PC-9 (cell line): Measurements from ENCODE around the gene PDE4D. TPM values are rescaled to one million over a fixed set of nuclear protein-coding genes. Genes with fewer than 3 reads are reported as not detected.

ENCODE experiments used
- BruUV-seq: library from RNA; stranded (reverse); fragments of 400-500 nt; replicated peaks from 2 replicates; lab custom pipeline; 2021; lab: Mats Ljungman, UMichigan
- CTCF ChIA-PET: fragments of 300-600 bp; sonication (Branson Sonifier 250); formaldehyde crosslinking; loops from one replicate; lab custom pipeline; 2022; ENCODE audit warnings: antibody characterized with exemption; lab: Charles Lee
- POLR2A ChIA-PET: fragments of 300-600 bp; sonication (Branson Sonifier 250); formaldehyde crosslinking; loops from one replicate; lab custom pipeline; 2022; ENCODE audit warnings: antibody characterized with exemption; ENCODE audit not compliant: unreplicated experiment; lab: Charles Lee
- DNase-seq, 2 experiments: peaks; one replicate each; pipeline versions ENCODE4 v3.0.0 to v3.0.0-alpha.2; 2015 to 2022; ENCODE audit warnings: mixed read lengths in 1 of 2
- H2AFZ ChIP-seq: fragments of 200-600 bp; sonication (generic); 2 replicates; pipeline ENCODE4 v1.8.1; 2017; ENCODE audit warnings: antibody characterized with exemption
- H3F3A ChIP-seq: fragments of 200-600 bp; sonication (generic); 2 replicates; pipeline ENCODE4 v1.8.1; 2017; ENCODE audit warnings: antibody characterized with exemption, mild to moderate bottlenecking, low read depth; ENCODE audit not compliant: insufficient read depth
- H3K27ac ChIP-seq: fragments of 200-600 bp; sonication (generic); 2 replicates; pipeline ENCODE4 v1.6.1; 2016; ENCODE audit warnings: mixed run types
- H3K27me3 ChIP-seq: fragments of 200-600 bp; sonication (generic); 2 replicates; pipeline ENCODE4 v1.6.1; 2016; ENCODE audit warnings: low read depth, mixed run types; ENCODE audit not compliant: insufficient read depth
- H3K36me3 ChIP-seq: fragments of 200-600 bp; sonication (generic); 2 replicates; pipeline ENCODE4 v1.6.1; 2016; ENCODE audit warnings: low read depth, mixed run types
- H3K4me1 ChIP-seq: fragments of 200-600 bp; sonication (generic); replicated peaks from 2 replicates; pipeline ENCODE4 v1.6.1; 2016; ENCODE audit warnings: mixed run types; ENCODE audit not compliant: insufficient read depth
- H3K4me2 ChIP-seq: fragments of 200-600 bp; sonication (generic); 2 replicates; pipeline ENCODE4 v1.6.1; 2017; ENCODE audit warnings: mixed run types
- H3K4me3 ChIP-seq: fragments of 200-600 bp; sonication (generic); 2 replicates; pipeline ENCODE4 v1.6.1; 2016; ENCODE audit warnings: mixed run types
- H3K79me2 ChIP-seq: fragments of 200-600 bp; sonication (generic); 2 replicates; pipeline ENCODE4 v1.6.1; 2017; ENCODE audit warnings: low read depth, mixed run types
- H3K9me2 ChIP-seq: fragments of 200-600 bp; sonication (generic); 2 replicates; pipeline ENCODE4 v1.8.1; 2017; ENCODE audit warnings: mild to moderate bottlenecking; ENCODE audit not compliant: insufficient read depth
- H3K9me3 ChIP-seq: fragments of 200-600 bp; sonication (generic); 2 replicates; pipeline ENCODE4 v1.8.1; 2016; ENCODE audit warnings: low read depth; ENCODE audit not compliant: insufficient read depth
- H4K20me1 ChIP-seq: fragments of 200-600 bp; sonication (generic); 2 replicates; pipeline ENCODE4 v1.8.1; 2017; ENCODE audit not compliant: insufficient read depth
- CTCF ChIP-seq: fragments of 200-600 bp; sonication (generic); conservative IDR thresholded peaks from 2 replicates; pipeline ENCODE4 v1.6.1; 2017; ENCODE audit warnings: mixed run types, antibody characterized with exemption, mild to moderate bottlenecking, moderate library complexity
- EZH2 ChIP-seq: fragments of 200-600 bp; sonication (generic); IDR thresholded peaks from 2 replicates; pipeline ENCODE4 v1.8.0; 2017; ENCODE audit warnings: antibody characterized with exemption, low read depth
- intact Hi-C: fragments of 100-400 bp; cut with micrococcal nuclease; formaldehyde crosslinking; loops from one replicate; pipeline ENCODE4 v1.10.0; 2022; ENCODE audit not compliant: unreplicated experiment
- total RNA-seq: library from RNA; stranded (reverse); gene quantifications from 2 replicates; pipeline ENCODE4 v1.2.3, GENCODE V29; 2021

PDE4D gene
- total RNA-seq, 1 experiment from 2014 or later, result 9.8 TPM

DNA sequence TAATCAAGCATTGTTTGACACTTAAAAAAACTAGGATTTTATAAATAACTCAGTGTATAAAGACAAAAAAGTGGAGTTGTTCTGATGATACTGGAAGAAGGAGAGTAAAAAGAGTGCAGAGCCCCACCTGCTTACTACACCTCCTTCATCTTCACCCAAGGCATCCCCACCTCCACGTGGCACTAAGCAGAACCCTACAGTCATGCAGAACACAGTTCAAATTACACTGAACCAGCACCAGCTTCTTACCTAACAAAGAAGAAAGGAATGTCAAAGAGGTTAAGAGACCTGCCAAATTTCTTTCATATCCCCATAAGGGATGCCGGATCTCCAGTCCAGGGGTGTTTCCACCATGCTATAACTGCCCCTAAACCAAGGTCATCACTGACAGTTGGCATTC is 55.5 kb downstream of the PDE4D start:
- Histone ChIP-seq H3K4me3 (no peak overlapping the region), H3K27ac (no peak overlapping the region), H3K4me2 (no peak overlapping the region), H3K4me1 (peaks cover 11% of the 10 kb centered on the region), H3K36me3 (no peaks in the 10 kb centered on the region), H2AFZ (no peak overlapping the region), H3K9me3 (no peaks in the 10 kb centered on the region), H3K27me3 (no peaks in the 10 kb centered on the region), H3F3A (no peaks in the 10 kb centered on the region), H4K20me1 (no peaks in the 10 kb centered on the region), H3K9me2 (no peaks in the 10 kb centered on the region), H3K79me2 (no peaks in the 10 kb centered on the region)
- BruUV-seq, result no TSS peak
- CTCF ChIA-PET, result no interaction called here
- TF ChIP-seq CTCF (no peak), EZH2 (no peak)
- no peak for DNase-seq
- intact Hi-C loops, result no loop called here
- POLR2A ChIA-PET, result no interaction called here

- Histone ChIP-seq H3K4me1 (peaks cover 9% of the 10 kb centered on the region; the same call in 1 of the 2 replicates), H3K27ac (no peak overlapping the region), H3K4me2 (no peak overlapping the region), H4K20me1 (no peaks in the 10 kb centered on the region), H3K9me2 (no peaks in the 10 kb centered on the region), H3K36me3 (no peaks in the 10 kb centered on the region), H3K4me3 (no peak overlapping the region), H3K79me2 (no peaks in the 10 kb centered on the region), H3K27me3 (no peaks in the 10 kb centered on the region), H3F3A (no peaks in the 10 kb centered on the region), H2AFZ (no peak overlapping the region), H3K9me3 (no peaks in the 10 kb centered on the region)
- no TSS peak for BruUV-seq
- POLR2A ChIA-PET, result interaction anchor here (0.7 kb wide), 1 partner anchor 172 kb away, joined by 5 read pairs; no protein-coding TSS in a partner anchor
- no peak for DNase-seq
- CTCF ChIA-PET, result no interaction called here
- TF ChIP-seq EZH2 (no peak), CTCF (no peak)
- intact Hi-C loops, result no loop called here
Observed at GRCh38 chr5:59837071-59837470, 56.5 kb downstream of the PDE4D start.

DNA sequence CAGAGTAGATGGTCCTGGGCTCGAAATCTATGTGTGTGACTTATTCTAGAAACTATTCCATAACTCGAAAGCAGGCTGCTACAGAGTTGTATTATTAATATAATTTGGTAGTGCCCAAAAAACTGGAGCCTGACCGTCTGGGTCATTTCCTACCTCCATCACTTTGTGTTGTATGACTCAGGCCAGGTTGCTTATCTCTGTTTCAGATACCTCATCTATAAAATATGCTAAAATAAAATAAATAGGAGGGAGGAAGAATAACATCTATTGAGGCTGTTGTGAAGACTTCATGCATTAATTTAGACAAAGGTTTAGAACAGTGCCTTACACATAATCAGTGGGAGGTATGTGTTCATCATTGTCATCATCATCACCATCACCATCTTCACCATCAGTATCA is 57.7 kb downstream of the PDE4D start:
- peaks cover 5% of the 10 kb centered on the region; the same call in 1 of the 2 replicates for H3K4me1 ChIP-seq
- intact Hi-C loops, result no loop called here
- no peak overlapping the region for H3K27ac ChIP-seq
- no peaks in the 10 kb centered on the region for H3K27me3 ChIP-seq
- CTCF ChIA-PET, result no interaction called here
- TF ChIP-seq EZH2 (no peak), CTCF (no peak)
- POLR2A ChIA-PET, result no interaction called here
- no peaks in the 10 kb centered on the region for H3K9me3 ChIP-seq
- no peaks in the 10 kb centered on the region for H4K20me1 ChIP-seq
- H2AFZ ChIP-seq, result no peak overlapping the region
- DNase-seq, result no peak
- no peaks in the 10 kb centered on the region for H3K36me3 ChIP-seq
- no peak overlapping the region for H3K4me3 ChIP-seq
- no peaks in the 10 kb centered on the region for H3F3A ChIP-seq
- H3K9me2 ChIP-seq, result no peaks in the 10 kb centered on the region
- H3K4me2 ChIP-seq, result no peak overlapping the region
- no peaks in the 10 kb centered on the region for H3K79me2 ChIP-seq
- no TSS peak for BruUV-seq
